ENCODE results near the gene ZHX3. TPM values are rescaled to one million over a fixed set of nuclear protein-coding genes. Genes with fewer than 3 reads are reported as not detected.

Gene ZHX3
- total RNA-seq, 1 donor from 2014 or later, result 13.9 TPM

DNA sequence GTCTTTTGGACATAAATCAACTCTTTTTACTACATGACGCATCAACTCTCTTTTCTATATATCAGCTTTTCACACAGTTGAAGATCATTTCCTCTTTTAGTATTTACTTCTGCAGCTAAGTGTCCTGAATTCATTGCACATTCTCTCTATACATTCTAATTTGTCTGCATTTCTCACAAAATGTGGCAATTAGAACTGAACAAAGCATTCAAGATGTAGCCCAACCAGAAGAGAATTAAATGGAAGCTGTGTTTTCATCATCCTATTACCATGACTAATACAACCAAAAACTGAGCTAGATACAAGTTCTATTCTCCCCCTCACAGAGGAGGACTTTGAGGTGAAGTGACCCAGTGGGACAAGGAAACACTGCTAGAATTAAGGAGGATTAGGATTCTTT lies 93.2 kb downstream of the ZHX3 start:
- Mint-ChIP-seq H3K27ac (no peak overlapping the region), H3K27me3 (ENCODE audit: low read depth) (no peaks in the 10 kb centered on the region), H3K4me1 (peaks cover 26% of the 10 kb centered on the region), H3K36me3 (no peaks in the 10 kb centered on the region), H3K9me3 (no peaks in the 10 kb centered on the region), H3K4me3 (no peak overlapping the region)
- TF ChIP-seq, protein P1, sequence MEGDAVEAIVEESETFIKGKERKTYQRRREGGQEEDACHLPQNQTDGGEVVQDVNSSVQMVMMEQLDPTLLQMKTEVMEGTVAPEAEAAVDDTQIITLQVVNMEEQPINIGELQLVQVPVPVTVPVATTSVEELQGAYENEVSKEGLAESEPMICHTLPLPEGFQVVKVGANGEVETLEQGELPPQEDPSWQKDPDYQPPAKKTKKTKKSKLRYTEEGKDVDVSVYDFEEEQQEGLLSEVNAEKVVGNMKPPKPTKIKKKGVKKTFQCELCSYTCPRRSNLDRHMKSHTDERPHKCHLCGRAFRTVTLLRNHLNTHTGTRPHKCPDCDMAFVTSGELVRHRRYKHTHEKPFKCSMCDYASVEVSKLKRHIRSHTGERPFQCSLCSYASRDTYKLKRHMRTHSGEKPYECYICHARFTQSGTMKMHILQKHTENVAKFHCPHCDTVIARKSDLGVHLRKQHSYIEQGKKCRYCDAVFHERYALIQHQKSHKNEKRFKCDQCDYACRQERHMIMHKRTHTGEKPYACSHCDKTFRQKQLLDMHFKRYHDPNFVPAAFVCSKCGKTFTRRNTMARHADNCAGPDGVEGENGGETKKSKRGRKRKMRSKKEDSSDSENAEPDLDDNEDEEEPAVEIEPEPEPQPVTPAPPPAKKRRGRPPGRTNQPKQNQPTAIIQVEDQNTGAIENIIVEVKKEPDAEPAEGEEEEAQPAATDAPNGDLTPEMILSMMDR (IDR thresholded peaks at IDR 0.05; ENCODE audit: unreplicated experiment), result no peak
- DNase-seq (ENCODE audit: low spot score in 2 of 2, unreplicated experiment in 2 of 2), result no peak

DNA sequence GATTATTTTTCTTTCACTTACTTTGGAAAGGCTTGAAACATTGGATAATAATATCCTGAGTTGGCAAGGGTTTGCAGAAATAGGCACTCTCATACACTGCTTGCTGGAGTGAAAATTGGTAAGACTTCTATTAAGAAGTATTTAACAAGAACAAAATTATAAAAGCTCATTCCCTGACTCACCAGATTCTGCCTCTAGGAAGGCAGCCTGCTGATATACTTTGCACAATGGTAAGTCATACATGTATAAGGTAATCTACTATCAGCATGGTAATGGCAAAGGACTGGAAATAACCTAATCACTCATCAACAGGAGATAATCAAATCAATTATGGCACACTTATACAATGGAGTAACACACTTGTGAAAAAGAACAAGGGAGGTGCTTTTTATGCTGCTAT lies 94.4 kb downstream of the ZHX3 start:
- H3K9me3 Mint-ChIP-seq, result no peaks in the 10 kb centered on the region
- no peaks in the 10 kb centered on the region for H3K27me3 Mint-ChIP-seq (ENCODE audit: low read depth)
- no peak overlapping the region for H3K27ac Mint-ChIP-seq
- H3K4me1 Mint-ChIP-seq, result peaks cover 26% of the 10 kb centered on the region
- H3K4me3 Mint-ChIP-seq, result no peak overlapping the region
- no peak for DNase-seq (ENCODE audit: low spot score in 2 of 2, unreplicated experiment in 2 of 2)
- no peaks in the 10 kb centered on the region for H3K36me3 Mint-ChIP-seq
- TF ChIP-seq, protein P1 (IDR thresholded peaks at IDR 0.05; ENCODE audit: unreplicated experiment), result no peak

DNA sequence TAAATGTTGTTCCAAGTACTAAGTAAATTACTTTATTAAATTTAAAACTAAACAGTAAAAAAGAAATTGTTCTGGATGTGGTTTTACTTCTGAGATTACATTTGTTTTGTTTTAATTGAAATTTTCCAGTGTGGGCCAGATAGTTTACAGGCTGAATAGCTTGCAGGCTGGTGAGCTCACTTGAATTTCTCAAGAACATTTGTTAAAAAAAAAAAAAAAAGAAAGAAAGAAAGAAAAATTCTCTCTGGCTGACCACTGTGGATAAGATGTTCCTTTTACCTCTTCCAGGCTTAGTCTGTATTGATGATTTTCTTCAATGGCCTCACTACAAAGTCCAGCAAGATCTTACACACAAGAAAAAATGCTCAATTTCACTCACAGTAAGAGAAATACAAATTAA lies 94.8 kb downstream of the ZHX3 start:
- Mint-ChIP-seq H3K27me3 (ENCODE audit: low read depth) (no peaks in the 10 kb centered on the region), H3K9me3 (no peaks in the 10 kb centered on the region), H3K4me1 (peaks cover 23% of the 10 kb centered on the region), H3K27ac (no peak overlapping the region), H3K4me3 (no peak overlapping the region), H3K36me3 (no peaks in the 10 kb centered on the region)
- TF ChIP-seq, protein P1 (IDR thresholded peaks at IDR 0.05; ENCODE audit: unreplicated experiment), result no peak
- no peak for DNase-seq (ENCODE audit: low spot score in 2 of 2, unreplicated experiment in 2 of 2)

DNA sequence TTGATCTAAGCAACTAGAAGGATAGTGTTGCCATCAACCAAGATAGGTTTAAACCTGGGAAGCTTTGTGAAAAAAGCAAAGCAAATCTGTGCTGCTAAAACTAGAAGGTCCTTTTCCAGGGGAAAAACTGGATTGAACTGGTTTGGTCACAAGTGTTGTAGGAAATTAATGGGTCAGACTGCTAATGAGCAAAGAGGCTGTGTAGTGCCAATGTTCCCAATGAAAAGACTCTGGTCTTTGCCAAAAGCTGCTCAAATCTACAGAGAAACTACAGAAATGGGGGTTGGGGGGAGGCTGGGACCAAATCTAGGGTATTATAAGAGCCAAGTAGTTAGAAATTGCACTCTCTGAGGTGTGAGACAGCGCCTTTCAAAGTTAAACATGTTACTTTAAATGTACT lies 95.2 kb downstream of the ZHX3 start:
- H3K9me3 Mint-ChIP-seq, result no peaks in the 10 kb centered on the region
- TF ChIP-seq, protein P1 (IDR thresholded peaks at IDR 0.05; ENCODE audit: unreplicated experiment), result no peak
- H3K27ac Mint-ChIP-seq, result no peak overlapping the region
- H3K36me3 Mint-ChIP-seq, result no peaks in the 10 kb centered on the region
- DNase-seq (ENCODE audit: low spot score in 2 of 2, unreplicated experiment in 2 of 2), result no peak
- no peak overlapping the region for H3K4me3 Mint-ChIP-seq
- H3K27me3 Mint-ChIP-seq (ENCODE audit: low read depth), result no peaks in the 10 kb centered on the region
- peaks cover 23% of the 10 kb centered on the region for H3K4me1 Mint-ChIP-seq

DNA sequence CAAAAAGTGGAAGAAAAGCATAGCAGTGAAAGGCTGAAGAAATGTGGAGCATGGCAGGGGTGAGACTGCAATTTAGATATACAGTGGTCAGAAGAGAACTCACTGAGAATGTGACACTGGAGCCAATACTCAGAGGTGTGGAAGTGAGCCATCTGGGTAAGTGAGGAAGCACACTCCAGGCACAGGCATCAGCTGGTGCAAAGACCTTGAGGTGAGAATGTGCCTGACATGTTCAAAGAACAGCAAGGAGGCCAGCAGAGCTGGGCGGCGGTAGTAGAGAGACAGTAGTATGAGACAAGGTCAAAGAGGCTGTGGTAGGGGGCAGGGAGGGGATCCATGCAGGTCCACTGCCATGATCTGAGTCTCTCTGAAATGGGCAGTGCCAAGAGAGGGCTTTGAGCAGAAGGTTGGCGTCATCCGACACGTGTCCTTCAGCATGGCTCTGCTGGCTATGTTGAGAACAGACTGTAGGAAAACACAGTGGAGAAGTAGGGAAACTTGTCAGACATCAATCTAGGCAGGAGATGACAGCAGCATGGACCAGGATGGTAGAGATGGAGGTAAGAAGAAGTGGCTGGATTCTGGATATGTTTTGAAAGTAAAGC lies 95.8 kb downstream of the ZHX3 start:
- no peak overlapping the region for H3K27ac Mint-ChIP-seq
- TF ChIP-seq, protein P1 (IDR thresholded peaks at IDR 0.05; ENCODE audit: unreplicated experiment), result no peak
- H3K27me3 Mint-ChIP-seq (ENCODE audit: low read depth), result no peaks in the 10 kb centered on the region
- H3K4me1 Mint-ChIP-seq, result peaks cover 23% of the 10 kb centered on the region
- H3K4me3 Mint-ChIP-seq, result no peak overlapping the region
- H3K36me3 Mint-ChIP-seq, result no peaks in the 10 kb centered on the region
- no peak for DNase-seq (ENCODE audit: low spot score in 2 of 2, unreplicated experiment in 2 of 2)
- no peaks in the 10 kb centered on the region for H3K9me3 Mint-ChIP-seq

DNA sequence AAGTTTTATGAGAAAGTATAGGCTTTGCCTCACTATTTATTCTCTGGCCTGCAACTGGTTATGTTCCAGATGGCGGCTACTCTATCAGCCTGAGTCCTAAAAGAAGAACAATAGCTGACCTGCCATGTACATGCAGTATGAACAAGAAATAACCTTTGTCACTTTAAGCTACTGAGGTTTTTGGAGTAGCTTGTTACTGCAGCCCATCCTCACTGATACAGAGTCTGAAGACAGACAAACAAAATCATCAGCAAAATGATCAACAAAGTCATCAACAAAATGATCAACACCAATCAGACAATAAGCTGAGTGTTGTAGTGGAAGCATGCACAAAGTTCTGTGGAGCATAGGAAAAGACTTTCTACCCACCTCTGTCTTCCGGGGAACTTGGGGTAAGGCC lies 97.7 kb downstream of the ZHX3 start:
- no peaks in the 10 kb centered on the region for H3K9me3 Mint-ChIP-seq
- no peak overlapping the region for H3K27ac Mint-ChIP-seq
- no peaks in the 10 kb centered on the region for H3K27me3 Mint-ChIP-seq (ENCODE audit: low read depth)
- TF ChIP-seq, protein P1 (IDR thresholded peaks at IDR 0.05; ENCODE audit: unreplicated experiment), result no peak
- H3K4me1 Mint-ChIP-seq, result peaks cover 23% of the 10 kb centered on the region
- no peak for DNase-seq (ENCODE audit: low spot score in 2 of 2, unreplicated experiment in 2 of 2)
- no peaks in the 10 kb centered on the region for H3K36me3 Mint-ChIP-seq
- H3K4me3 Mint-ChIP-seq, result no peak overlapping the region
